DMS 273 treated with DMSO at 0.1 percent for 48 hours (cell line): ENCODE results near the gene FAM13C.
"Not testable (repeated sequence)": the region's sequence is repeated elsewhere in the genome, so short reads cannot be mapped to it uniquely, and the experiment has no call there.

Source experiments
- DNase-seq: peaks from one replicate; lab custom pipeline; 2025; lab: John Stamatoyannopoulos, UW

The FAM13C gene

GRCh38 chr10:59276919-59277318, 85.4 kb downstream of the FAM13C start:
- no peak for DNase-seq

- DNase-seq, result no peak
These were observed 86.2 kb downstream of the FAM13C start for GRCh38 chr10:59276133-59276532.

DNA sequence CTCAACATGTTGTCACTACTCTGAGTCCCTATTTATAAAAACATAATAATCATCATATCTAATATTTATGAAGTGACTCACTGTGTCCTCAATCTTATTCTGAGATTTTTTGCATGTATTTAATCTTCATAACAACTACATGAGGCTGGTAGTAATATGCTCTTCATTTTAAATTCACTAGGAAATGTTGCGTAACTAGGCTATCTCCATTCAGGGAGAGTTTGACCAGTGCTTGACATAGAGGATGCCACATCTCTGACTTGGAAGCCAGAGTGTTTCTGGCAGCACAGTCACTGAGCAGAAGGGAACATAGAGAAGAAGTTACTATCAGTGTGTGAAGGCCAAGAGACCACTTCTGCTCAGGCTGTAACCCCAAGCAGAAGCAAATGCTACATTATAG, 88.9 kb downstream of the FAM13C start:
- no peak for DNase-seq

GRCh38 chr10:59272061-59272460, 90.3 kb downstream of the FAM13C start:
- DNase-seq, result no peak

- DNase-seq, result no peak
These were observed 91.2 kb downstream of the FAM13C start for GRCh38 chr10:59271160-59271559.

- DNase-seq, result no peak
These were observed 91.9 kb downstream of the FAM13C start for GRCh38 chr10:59270492-59270891.

- DNase-seq, result no peak
These were observed 92.7 kb downstream of the FAM13C start for GRCh38 chr10:59269651-59270050.

DNA sequence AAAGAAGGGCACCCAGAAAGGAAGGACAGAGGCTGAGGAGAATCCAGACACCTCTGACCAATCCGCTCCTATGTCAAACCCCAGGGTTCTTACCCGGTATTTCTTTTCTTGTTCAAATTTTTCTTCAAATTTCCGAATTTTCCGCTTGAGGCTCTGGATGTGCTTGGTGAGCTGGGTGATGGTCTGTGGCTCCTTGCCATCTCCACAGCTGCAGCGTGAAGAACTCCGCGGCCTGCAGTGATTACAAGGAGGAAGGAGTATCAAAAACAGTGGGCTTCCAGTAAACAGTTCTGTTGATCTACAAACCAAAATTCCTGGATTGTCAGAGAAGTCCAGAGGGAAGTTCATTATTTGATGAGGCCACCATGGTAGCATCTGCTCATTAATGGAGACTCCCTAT, 93.9 kb downstream of the FAM13C start:
- no peak for DNase-seq

DNA sequence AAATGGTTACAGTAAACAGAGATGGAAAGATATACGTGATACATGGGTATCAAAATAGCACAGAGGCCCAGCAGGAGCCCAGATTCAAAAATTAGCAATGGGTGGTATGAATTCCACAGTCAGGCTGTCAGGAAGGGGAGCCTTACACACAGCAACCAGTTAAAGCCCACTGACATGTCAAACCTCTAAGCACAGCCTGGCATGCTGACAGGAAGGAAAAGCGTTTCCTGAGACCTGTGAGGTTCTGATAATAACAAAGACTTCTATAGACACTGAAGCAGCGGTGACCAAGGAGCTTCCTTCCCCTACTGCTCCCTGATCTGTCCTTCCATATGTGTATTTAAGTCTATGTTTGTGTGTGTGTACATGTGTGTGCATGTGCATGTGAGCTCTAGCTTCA, 96.0 kb downstream of the FAM13C start:
- DNase-seq, result no peak

DNA sequence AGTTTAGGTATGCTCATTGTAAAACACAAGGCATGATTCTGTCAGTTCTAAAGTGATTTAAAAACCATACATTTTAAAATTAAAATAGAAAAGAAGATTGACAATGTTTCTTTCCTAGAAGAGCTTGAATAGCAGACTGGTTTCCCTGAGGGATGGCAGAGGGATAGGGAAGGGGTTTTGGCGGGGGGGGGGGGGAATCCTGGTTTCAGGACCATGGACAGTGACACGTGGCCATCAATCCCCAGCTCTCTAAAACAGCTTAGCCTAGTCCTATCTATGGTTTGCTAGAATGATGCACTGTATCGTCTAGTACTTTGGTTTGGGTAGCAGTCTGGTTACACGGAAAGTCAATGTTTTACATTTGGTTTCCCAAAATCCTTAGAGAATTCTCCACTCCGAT, 97.2 kb downstream of the FAM13C start:
- no peak for DNase-seq

DNA sequence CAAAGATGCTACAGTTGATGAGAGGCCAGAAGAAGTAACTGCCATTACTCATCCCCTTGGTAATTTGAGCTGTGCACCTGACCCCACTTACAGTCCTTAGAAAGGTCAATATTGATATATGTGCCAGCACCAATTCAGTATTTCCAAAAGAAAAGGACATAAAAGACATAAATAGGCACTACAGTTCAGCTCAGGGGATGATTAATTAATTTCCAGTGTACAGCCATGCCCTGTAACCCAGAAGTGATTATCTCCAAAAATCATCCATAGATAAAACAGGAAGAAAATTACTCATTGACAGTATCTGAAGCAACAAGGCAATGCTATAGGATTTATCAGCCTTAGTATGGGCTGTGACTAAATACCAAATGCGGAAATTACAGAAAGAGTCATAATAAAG, 103.5 kb downstream of the FAM13C start:
- no peak for DNase-seq

- no peak for DNase-seq
These were observed 105.1 kb downstream of the FAM13C start for GRCh38 chr10:59257224-59257623.

- DNase-seq, result no peak
These were observed 106.9 kb downstream of the FAM13C start for GRCh38 chr10:59255463-59255862.

GRCh38 chr10:59252491-59252890, 109.9 kb downstream of the FAM13C start:
- DNase-seq, result no peak

DNA sequence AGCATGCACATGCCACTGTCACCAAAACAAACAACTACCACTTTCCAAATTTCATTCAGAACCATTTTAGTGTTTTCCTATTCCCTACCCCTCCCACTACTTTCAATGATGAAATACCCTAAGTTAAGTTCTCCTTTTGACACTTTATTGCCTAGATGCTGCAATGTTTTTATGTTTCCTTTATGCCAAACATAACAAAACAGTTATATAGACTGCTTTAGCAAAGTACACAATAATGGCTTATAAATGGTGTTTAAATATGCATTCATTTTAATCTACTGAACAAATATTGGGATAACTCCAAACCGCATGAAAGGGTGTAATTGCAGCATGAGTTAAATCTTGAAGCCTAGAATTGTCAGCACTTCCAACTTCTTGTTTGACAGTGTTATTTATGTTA, 116.7 kb downstream of the FAM13C start:
- DNase-seq, result no peak

DNA sequence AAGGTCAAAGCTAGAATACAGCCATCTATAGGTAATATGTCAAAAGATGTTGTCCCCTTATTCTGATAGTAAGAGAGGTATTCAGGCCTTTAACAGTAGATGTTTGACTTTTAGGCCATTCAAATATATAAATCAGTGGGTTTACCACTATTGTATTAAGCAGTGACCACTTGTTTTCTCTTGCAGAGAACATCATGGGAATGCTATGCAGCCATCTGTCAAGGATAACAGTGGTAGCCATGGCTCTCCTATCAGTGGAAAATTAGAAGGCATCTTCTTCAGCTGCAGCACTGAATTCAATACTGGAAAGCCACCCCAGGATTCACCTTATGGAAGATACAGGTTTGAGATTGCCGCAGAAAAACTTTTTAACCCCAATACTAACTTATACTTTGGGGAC, 117.5 kb downstream of the FAM13C start:
- no peak for DNase-seq

- no peak for DNase-seq
These were observed 118.6 kb downstream of the FAM13C start for GRCh38 chr10:59243611-59244195.

GRCh38 chr10:59242991-59243390, 119.4 kb downstream of the FAM13C start:
- DNase-seq, result no peak

DNA sequence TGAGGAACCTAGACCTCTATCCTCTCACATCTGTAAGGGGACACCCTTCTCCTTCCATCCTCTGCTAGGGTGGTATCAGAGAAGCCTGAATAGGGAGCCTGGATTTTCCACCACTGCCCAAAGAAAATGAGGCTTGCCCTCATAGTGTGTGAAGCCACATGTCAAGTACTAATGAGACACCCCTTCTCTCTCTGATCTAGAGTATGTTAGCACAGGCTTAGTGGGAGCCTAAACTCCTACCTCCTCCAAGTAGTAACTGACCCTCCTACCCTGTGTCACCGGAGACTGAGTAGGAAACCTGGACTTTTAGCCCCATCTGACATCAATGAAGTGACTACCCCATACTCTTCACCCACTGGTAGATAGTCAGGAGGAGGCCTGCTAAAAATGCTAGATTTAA, 120.3 kb downstream of the FAM13C start:
- no peak for DNase-seq

DNA sequence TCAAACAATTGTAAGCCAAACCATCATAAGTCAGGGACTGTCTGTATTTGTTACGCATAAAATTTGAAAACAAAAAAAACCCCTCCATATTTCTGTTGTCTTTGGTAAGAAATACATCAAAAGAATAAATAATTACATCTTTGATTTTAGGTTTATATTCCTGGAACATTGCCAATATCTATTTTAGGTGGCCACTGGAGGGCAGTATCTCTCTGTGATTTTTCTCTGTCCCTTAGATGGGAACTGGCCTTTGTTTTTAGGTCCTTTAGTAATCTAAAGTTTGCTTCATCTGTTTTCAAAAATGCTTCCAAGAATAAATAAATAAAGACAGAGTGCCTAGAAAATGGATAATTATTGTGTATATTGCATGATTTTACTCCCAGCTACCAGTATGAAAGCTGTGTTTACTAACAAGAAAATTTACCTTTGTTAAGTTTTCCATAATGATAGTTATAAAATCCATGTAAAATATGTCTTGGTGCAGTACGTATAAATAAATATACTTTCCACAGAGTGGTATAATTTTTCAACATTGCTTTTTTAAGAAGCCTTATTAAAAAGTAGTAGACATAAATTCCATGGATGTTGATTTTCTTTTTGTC, 121.7 kb downstream of the FAM13C start:
- DNase-seq, result no peak

- not testable (repeated sequence) for DNase-seq
These were observed 123.2 kb downstream of the FAM13C start for GRCh38 chr10:59239108-59239507.

DNA sequence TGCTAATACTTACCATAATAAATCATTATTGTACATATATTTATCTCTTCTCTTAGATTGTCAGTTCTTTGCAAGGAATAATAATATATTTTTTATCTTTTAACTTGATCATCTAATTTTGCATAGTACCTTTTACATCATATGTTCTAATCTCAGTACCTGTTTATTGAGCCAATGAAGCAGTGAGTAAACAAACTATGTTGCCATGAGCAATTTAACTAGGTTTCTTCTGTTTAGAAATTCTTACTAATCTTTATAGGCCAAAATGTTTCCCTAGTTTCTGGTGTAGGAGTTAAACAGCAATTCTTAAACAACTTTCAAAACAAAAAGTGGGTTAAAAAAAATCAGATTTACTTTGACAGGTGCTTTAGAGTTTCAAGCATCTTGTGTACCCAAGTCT, 124.6 kb downstream of the FAM13C start:
- DNase-seq, result no peak

DNA sequence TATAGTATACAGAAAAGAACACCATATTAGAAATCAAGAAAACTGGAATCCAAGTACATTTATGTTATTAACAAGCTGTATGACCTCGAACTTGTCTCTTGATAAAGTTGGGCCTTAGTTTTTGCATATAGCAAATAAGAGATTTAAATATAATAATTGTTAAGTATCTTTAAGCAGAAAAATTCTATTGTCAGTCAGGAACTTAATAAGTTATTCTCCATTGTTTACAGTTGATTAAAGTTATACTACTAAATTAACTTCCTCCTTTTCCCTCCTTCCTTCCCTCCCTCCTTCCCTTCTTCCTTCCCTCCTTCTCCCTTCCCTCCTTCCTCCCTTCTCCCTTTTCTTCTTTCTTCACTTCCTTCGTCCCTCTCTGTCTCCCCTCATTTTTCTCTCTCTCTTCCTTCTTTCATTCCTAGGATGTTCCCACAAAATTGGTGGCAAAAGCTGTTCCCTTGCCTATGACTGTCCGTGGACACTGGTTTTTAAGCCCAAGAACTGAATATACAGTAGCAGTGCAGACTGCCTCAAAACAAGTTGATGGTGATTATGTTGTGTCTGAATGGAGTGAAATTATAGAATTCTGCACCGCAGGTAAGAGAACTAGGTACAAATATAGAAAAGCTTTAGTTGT, 126.2 kb downstream of the FAM13C start:
- DNase-seq, result no peak
